PC-3 (cell line): ENCODE results near the gene FAM184A. TPM values are rescaled to one million over a fixed set of nuclear protein-coding genes. Genes with fewer than 3 reads are reported as not detected.

Experiments used
- ATAC-seq: fragments of 200-7000 bp; cut with Tn5 transposase; 2 replicates; pipeline ENCODE4 v1.9.1; 2020; ENCODE audit warnings: mild to moderate bottlenecking, moderate library complexity
- Bru-seq: library from RNA; stranded (reverse); fragments of 400-500 nt; gene quantifications from one replicate; lab custom pipeline; 2021; lab: Mats Ljungman, UMichigan
- BruChase-seq, 2 experiments: library from RNA; stranded (reverse); fragments of 400-500 nt; gene quantifications; one replicate each; lab custom pipeline; 2021; lab: Mats Ljungman, UMichigan
- BruUV-seq: library from RNA; stranded (reverse); fragments of 400-500 nt; replicated peaks from 2 replicates; lab custom pipeline; 2021; lab: Mats Ljungman, UMichigan
- CTCF ChIA-PET: fragments of 300-600 bp; sonication (Branson Sonifier 250); formaldehyde crosslinking; loops from one replicate; lab custom pipeline; 2022; ENCODE audit warnings: antibody characterized with exemption; lab: Charles Lee
- POLR2A ChIA-PET: fragments of 300-600 bp; sonication (Branson Sonifier 250); formaldehyde crosslinking; loops from one replicate; lab custom pipeline; 2022; ENCODE audit warnings: antibody characterized with exemption; ENCODE audit not compliant: unreplicated experiment; lab: Charles Lee
- DNase-seq: peaks from one replicate; pipeline ENCODE4 v3.0.0-alpha.2; 2015
- H2AFZ ChIP-seq: fragments of 300-600 bp; sonication (generic); 2 replicates; pipeline ENCODE4 v1.6.0; 2016; ENCODE audit warnings: antibody characterized with exemption, low read length
- H3F3A ChIP-seq: fragments of 300-600 bp; sonication (generic); one replicate; pipeline ENCODE4 v1.6.0; 2017; ENCODE audit warnings: antibody characterized with exemption, low read length, control low read depth, mild to moderate bottlenecking; ENCODE audit not compliant: unreplicated experiment
- H3K27ac ChIP-seq: fragments of 300-600 bp; sonication (generic); 2 replicates; pipeline ENCODE4 v1.5.1; 2016; ENCODE audit warnings: mild to moderate bottlenecking, low read length
- H3K27me3 ChIP-seq: fragments of 300-600 bp; sonication (generic); 2 replicates; pipeline ENCODE4 v1.6.1; 2016; ENCODE audit warnings: low read length, mixed read lengths
- H3K36me3 ChIP-seq: fragments of 300-600 bp; sonication (generic); 2 replicates; pipeline ENCODE4 v1.6.1; 2016; ENCODE audit warnings: low read depth, mixed run types, low read length, mixed read lengths
- H3K4me1 ChIP-seq: fragments of 300-600 bp; sonication (generic); 2 replicates; pipeline ENCODE4 v1.5.1; 2016; ENCODE audit warnings: low read length; ENCODE audit not compliant: insufficient read depth
- H3K4me2 ChIP-seq: fragments of 300-600 bp; sonication (generic); 2 replicates; pipeline ENCODE4 v1.6.0; 2016; ENCODE audit warnings: low read length
- H3K4me3 ChIP-seq: fragments of 300-600 bp; sonication (generic); 2 replicates; pipeline ENCODE4 v1.5.1; 2016; ENCODE audit warnings: mild to moderate bottlenecking, low read length, mixed read lengths
- H3K79me2 ChIP-seq: fragments of 300-600 bp; sonication (generic); 2 replicates; pipeline ENCODE4 v1.6.1; 2017; ENCODE audit warnings: low read length, mixed read lengths
- H3K9ac ChIP-seq: fragments of 300-600 bp; sonication (generic); 2 replicates; pipeline ENCODE4 v1.6.0; 2016; ENCODE audit warnings: mild to moderate bottlenecking, low read length
- H3K9me2 ChIP-seq: fragments of 300-600 bp; sonication (generic); replicated peaks from 2 replicates; pipeline ENCODE4 v1.6.1; 2016; ENCODE audit warnings: mixed run types, low read length, mixed read lengths
- H3K9me3 ChIP-seq: fragments of 300-600 bp; sonication (generic); 2 replicates; pipeline ENCODE4 v1.6.1; 2016; ENCODE audit warnings: low read length, mixed read lengths
- H4K20me1 ChIP-seq: fragments of 300-600 bp; sonication (generic); 2 replicates; pipeline ENCODE4 v1.6.1; 2016; ENCODE audit warnings: low read length, mixed read lengths
- EZH2 ChIP-seq: fragments of 300-600 bp; sonication (generic); IDR thresholded peaks from one replicate; pipeline ENCODE4 v1.6.1; 2017; ENCODE audit warnings: antibody characterized with exemption, mild to moderate bottlenecking, low read length; ENCODE audit not compliant: unreplicated experiment
- EZH2phosphoT487 ChIP-seq: fragments of 300-600 bp; sonication (generic); IDR thresholded peaks from 2 replicates; pipeline ENCODE4 v1.6.1; 2018; ENCODE audit warnings: mild to moderate bottlenecking, antibody characterized with exemption, low read length, borderline replicate concordance
- intact Hi-C: fragments of 100-400 bp; cut with micrococcal nuclease; formaldehyde crosslinking; loops from 2 replicates; pipeline ENCODE4 v1.9.0; 2023
- long read RNA-seq: library from polyadenylated mRNA; unstranded; transcript quantifications from one replicate; pipeline ENCODE4 v2.0.0, GENCODE V29; 2021; ENCODE audit not compliant: unreplicated experiment
- total RNA-seq: library from RNA; depleted of rRNA; stranded (reverse); fragments of >200 nt; gene quantifications from 2 replicates; pipeline ENCODE4 v1.2.3, GENCODE V29; 2014; rRNA removed
- TF ChIP-seq, protein P1 (sequence below): fragments of 300-600 bp; sonication (generic); conservative IDR thresholded peaks from 2 replicates; pipeline ENCODE4 v1.5.1; 2017; ENCODE audit warnings: antibody characterized with exemption, low read depth, mild to moderate bottlenecking, low read length

The FAM184A gene, protein sequence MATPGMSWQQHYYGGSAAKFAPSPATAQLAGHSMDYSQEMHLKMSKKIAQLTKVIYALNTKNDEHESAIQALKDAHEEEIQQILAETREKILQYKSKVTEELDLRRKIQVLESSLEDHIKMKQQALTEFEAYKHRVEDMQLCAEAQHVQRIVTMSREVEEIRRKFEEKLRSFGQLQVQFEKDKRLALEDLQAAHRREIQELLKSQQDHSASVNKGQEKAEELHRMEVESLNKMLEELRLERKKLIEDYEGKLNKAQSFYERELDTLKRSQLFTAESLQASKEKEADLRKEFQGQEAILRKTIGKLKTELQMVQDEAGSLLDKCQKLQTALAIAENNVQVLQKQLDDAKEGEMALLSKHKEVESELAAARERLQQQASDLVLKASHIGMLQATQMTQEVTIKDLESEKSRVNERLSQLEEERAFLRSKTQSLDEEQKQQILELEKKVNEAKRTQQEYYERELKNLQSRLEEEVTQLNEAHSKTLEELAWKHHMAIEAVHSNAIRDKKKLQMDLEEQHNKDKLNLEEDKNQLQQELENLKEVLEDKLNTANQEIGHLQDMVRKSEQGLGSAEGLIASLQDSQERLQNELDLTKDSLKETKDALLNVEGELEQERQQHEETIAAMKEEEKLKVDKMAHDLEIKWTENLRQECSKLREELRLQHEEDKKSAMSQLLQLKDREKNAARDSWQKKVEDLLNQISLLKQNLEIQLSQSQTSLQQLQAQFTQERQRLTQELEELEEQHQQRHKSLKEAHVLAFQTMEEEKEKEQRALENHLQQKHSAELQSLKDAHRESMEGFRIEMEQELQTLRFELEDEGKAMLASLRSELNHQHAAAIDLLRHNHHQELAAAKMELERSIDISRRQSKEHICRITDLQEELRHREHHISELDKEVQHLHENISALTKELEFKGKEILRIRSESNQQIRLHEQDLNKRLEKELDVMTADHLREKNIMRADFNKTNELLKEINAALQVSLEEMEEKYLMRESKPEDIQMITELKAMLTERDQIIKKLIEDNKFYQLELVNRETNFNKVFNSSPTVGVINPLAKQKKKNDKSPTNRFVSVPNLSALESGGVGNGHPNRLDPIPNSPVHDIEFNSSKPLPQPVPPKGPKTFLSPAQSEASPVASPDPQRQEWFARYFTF
- total RNA-seq = 1.2 and 4.4 TPM in 2 replicates
- Bru-seq, nascent RNA = percentile 31 among the genes with signal in this experiment
- percentile 26 among the genes with signal in this experiment for BruChase-seq, experiment 1, labeled RNA remaining after a 6-hour chase
- BruChase-seq, experiment 2, labeled RNA remaining after a 2-hour chase = percentile 27 among the genes with signal in this experiment
- long read RNA-seq, full-length matches to known transcripts = 2 of 2 reads
- long read RNA-seq, partial matches to known transcripts = 0 of 2 reads
- long read RNA-seq, other reads (novel, unspliced or antisense) = 0 of 2 reads

DNA sequence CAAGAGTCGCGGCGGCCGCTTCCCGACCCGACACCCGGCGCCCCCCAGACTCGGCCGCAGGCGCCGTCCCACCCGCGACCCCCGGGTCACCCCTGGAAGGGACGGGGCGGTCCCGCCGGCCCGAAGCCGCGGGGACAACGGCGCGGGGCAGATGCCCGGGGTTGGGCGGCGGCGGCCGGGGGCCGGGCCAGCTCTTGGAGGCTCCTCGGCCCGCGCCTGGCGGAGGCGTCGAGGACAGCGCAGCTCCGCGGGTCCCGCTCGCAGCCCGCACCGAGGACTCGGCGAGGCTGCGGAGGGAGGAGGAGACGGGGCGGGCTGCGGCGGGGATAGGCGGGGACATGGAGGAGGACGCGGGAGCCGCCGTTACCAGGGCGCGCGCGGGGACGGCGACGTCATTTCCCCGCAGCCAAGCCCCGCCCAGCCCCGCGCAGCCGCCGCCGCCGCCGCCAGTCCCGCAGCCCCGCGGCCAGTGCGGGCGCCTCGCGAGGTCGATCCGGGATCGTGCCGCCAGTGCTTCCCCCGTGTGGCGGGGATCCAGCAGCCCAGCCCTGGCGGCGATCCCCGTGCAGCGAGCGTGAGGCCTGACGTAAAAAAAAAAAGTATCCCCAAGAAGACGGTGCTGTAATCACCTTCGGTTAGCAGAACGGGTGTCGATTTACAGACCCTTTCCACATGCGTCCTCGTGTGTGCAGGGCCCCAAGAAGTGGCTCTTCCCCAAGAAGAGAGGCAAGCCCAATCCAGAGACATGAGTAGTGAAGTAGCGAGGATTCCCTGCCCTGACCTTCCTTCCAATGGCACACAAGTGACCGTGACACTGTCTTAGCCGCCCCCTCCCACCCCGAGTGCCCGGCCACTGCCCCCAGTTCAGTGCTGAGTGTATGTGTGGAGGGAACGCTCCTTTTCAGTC lies at the start of gene FAM184A:
TSS of gene FAM184A (minus strand) at position 289 of the 907 bp plus-strand sequence. CDS start 365 bp downstream, outside the sequence.
- Histone ChIP-seq H3K27ac (no peak within 1 kb of the TSS), H3K4me2 (peak within 1 kb of the TSS; percentile 99), H4K20me1 (no peaks in the 10 kb centered on the region), H3K4me1 (peaks cover 12% of the 10 kb centered on the region; the same call in 1 of the 2 replicates), H3K9me2 (no peaks in the 10 kb centered on the region), H3K79me2 (no peaks in the 10 kb centered on the region), H3K27me3 (no peaks in the 10 kb centered on the region), H3K9me3 (no peaks in the 10 kb centered on the region), H3K36me3 (no peaks in the 10 kb centered on the region), H3F3A (no peaks in the 10 kb centered on the region), H2AFZ (peak within 1 kb of the TSS; percentile 98), H3K4me3 (peak within 1 kb of the TSS; percentile 82), H3K9ac (peak within 1 kb of the TSS; percentile 38; the same call in 1 of the 2 replicates)
- intact Hi-C loops = no loop called here
- peak; percentile 47 for ATAC-seq
- CTCF ChIA-PET = interaction anchor here (0.9 kb wide), 1 partner anchor 32 kb away, joined by 4 read pairs; no protein-coding TSS in a partner anchor
- DNase-seq = peak; percentile 47
- TF ChIP-seq EZH2phosphoT487 (no peak), EZH2 (no peak)
- TF ChIP-seq, protein P1, sequence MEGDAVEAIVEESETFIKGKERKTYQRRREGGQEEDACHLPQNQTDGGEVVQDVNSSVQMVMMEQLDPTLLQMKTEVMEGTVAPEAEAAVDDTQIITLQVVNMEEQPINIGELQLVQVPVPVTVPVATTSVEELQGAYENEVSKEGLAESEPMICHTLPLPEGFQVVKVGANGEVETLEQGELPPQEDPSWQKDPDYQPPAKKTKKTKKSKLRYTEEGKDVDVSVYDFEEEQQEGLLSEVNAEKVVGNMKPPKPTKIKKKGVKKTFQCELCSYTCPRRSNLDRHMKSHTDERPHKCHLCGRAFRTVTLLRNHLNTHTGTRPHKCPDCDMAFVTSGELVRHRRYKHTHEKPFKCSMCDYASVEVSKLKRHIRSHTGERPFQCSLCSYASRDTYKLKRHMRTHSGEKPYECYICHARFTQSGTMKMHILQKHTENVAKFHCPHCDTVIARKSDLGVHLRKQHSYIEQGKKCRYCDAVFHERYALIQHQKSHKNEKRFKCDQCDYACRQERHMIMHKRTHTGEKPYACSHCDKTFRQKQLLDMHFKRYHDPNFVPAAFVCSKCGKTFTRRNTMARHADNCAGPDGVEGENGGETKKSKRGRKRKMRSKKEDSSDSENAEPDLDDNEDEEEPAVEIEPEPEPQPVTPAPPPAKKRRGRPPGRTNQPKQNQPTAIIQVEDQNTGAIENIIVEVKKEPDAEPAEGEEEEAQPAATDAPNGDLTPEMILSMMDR = no peak
- no TSS peak for BruUV-seq
- POLR2A ChIA-PET = no interaction called here

DNA sequence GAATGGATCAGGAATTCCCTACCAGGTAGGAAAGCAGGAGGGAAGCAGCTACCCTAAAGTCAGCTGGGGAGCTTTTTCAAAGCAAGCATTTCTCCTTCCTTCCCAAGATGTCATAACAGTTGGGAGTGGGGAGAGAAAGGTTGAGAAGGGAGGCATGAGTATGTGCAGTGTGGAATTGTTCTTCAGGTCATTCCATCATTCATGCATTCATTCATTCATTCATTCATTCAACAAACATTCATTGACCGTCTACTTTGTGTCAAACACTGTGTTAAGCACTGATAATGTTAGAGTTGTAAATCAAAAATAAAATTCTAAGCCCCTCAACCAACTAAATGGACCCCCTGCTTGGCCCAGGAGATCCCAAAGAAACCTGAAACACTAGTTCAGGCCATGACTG lies 49.2 kb upstream of the FAM184A start:
- no peak for ATAC-seq
- ChIA-PET CTCF (no interaction called here), POLR2A (no interaction called here)
- peaks cover 36% of the 10 kb centered on the region for H3K4me1 ChIP-seq
- H3K4me3 ChIP-seq = no peak overlapping the region
- no peak overlapping the region for H2AFZ ChIP-seq
- no peaks in the 10 kb centered on the region for H3K9me2 ChIP-seq
- peaks cover 4% of the 10 kb centered on the region for H3F3A ChIP-seq
- TF ChIP-seq EZH2 = no peak
- TF ChIP-seq EZH2phosphoT487 = no peak
- TF ChIP-seq, protein P1 = no peak
- no peaks in the 10 kb centered on the region for H3K79me2 ChIP-seq
- H3K9ac ChIP-seq = no peak overlapping the region
- H3K27me3 ChIP-seq = no peaks in the 10 kb centered on the region
- H3K4me2 ChIP-seq = no peak overlapping the region
- no TSS peak for BruUV-seq
- intact Hi-C loops = loop anchor here (5.0 kb wide), 1 partner anchor 135 kb away; no protein-coding TSS in a partner anchor
- H4K20me1 ChIP-seq = no peaks in the 10 kb centered on the region
- no peak overlapping the region for H3K27ac ChIP-seq
- H3K9me3 ChIP-seq = no peaks in the 10 kb centered on the region
- no peaks in the 10 kb centered on the region for H3K36me3 ChIP-seq
- no peak for DNase-seq
